IMR-90 (cell line): ENCODE data around the gene SERPINB2. TPM values are rescaled to one million over a fixed set of nuclear protein-coding genes. Genes with fewer than 3 reads are reported as not detected.

Experiments
- ATAC-seq: fragments of 200-7000 bp; cut with Tn5 transposase; 2 replicates; pipeline ENCODE4 v1.9.1; 2020; ENCODE audit warnings: low read depth, mild to moderate bottlenecking, moderate library complexity
- BruUV-seq: library from RNA; stranded (reverse); fragments of 400-500 nt; replicated peaks from 2 replicates; lab custom pipeline; 2021; lab: Mats Ljungman, UMichigan
- CTCF ChIA-PET: fragments of 300-600 bp; formaldehyde crosslinking; extraction: SDS; loops from one replicate; lab custom pipeline; 2021; ENCODE audit warnings: antibody characterized with exemption; lab: Yijun Ruan, JAX
- POLR2A ChIA-PET: fragments of 300-600 bp; sonication (Branson Sonifier 250); formaldehyde crosslinking; loops from one replicate; lab custom pipeline; 2022; ENCODE audit warnings: antibody characterized with exemption; ENCODE audit not compliant: unreplicated experiment; lab: Charles Lee
- DNase-seq: peaks from one replicate; pipeline ENCODE4 v3.0.0; 2013
- H2AFZ ChIP-seq: replicated peaks from 2 replicates; pipeline ENCODE3; 2013; ENCODE audit warnings: low read length, mild to moderate bottlenecking; ENCODE audit not compliant: poor library complexity
- H2AK5ac ChIP-seq: 2 replicates; pipeline ENCODE4 v1.6.1; 2013; ENCODE audit warnings: low read depth, low read length, inconsistent platforms
- H2AK9ac ChIP-seq: replicated peaks from 2 replicates; pipeline ENCODE3; 2013; ENCODE audit warnings: mild to moderate bottlenecking, low read depth, low read length, moderate library complexity; ENCODE audit not compliant: poor library complexity
- H2BK120ac ChIP-seq: 2 replicates; pipeline ENCODE4 v1.6.1; 2013; ENCODE audit warnings: low read depth, low read length, inconsistent platforms
- H2BK15ac ChIP-seq: 3 replicates; pipeline ENCODE4 v1.6.1; 2013; ENCODE audit warnings: low read depth, low read length, inconsistent platforms
- H2BK20ac ChIP-seq: 2 replicates; pipeline ENCODE4 v1.6.1; 2013; ENCODE audit warnings: low read depth, mild to moderate bottlenecking, inconsistent platforms, low read length, moderate library complexity
- H2BK5ac ChIP-seq: 2 replicates; pipeline ENCODE4 v1.6.1; 2013; ENCODE audit warnings: mild to moderate bottlenecking, low read depth, low read length, inconsistent platforms; ENCODE audit not compliant: poor library complexity, severe bottlenecking
- H3K14ac ChIP-seq: replicated peaks from 2 replicates; pipeline ENCODE4 v1.6.1; 2013; ENCODE audit warnings: low read depth, low read length, inconsistent platforms
- H3K18ac ChIP-seq: 2 replicates; pipeline ENCODE4 v1.6.1; 2013; ENCODE audit warnings: low read depth, low read length, control low read depth
- H3K23ac ChIP-seq: 2 replicates; pipeline ENCODE4 v1.6.1; 2013; ENCODE audit warnings: low read depth, low read length, inconsistent platforms
- H3K27ac ChIP-seq: 2 replicates; pipeline ENCODE4 v1.5.1; 2013; ENCODE audit warnings: mild to moderate bottlenecking, control low read depth, low read length; ENCODE audit not compliant: insufficient read depth
- H3K27me3 ChIP-seq: 2 replicates; pipeline ENCODE4 v1.6.1; 2013; ENCODE audit warnings: low read length; ENCODE audit not compliant: control insufficient read depth, insufficient read depth
- H3K36me3 ChIP-seq: 2 replicates; pipeline ENCODE4 v1.6.1; 2013; ENCODE audit warnings: low read length, mixed read lengths; ENCODE audit not compliant: control insufficient read depth, insufficient read depth
- H3K4ac ChIP-seq: 2 replicates; pipeline ENCODE4 v1.6.1; 2013; ENCODE audit warnings: low read depth, low read length, inconsistent platforms
- H3K4me1 ChIP-seq: 2 replicates; pipeline ENCODE4 v1.6.1; 2013; ENCODE audit warnings: low read length, mixed read lengths; ENCODE audit not compliant: control insufficient read depth, insufficient read depth
- H3K4me2 ChIP-seq: 2 replicates; pipeline ENCODE4 v1.6.1; 2013; ENCODE audit warnings: low read depth, mild to moderate bottlenecking, control low read depth, low read length, moderate library complexity
- H3K4me3 ChIP-seq: 2 replicates; pipeline ENCODE4 v1.5.1; 2013; ENCODE audit warnings: low read depth, mild to moderate bottlenecking, control low read depth, low read length, moderate library complexity; ENCODE audit not compliant: insufficient read depth
- H3K56ac ChIP-seq: 2 replicates; pipeline ENCODE4 v1.6.1; 2013; ENCODE audit warnings: low read length, inconsistent platforms; ENCODE audit not compliant: insufficient read depth; ENCODE audit errors: extremely low read depth
- H3K79me1 ChIP-seq, 2 experiments: 2 replicates each; pipeline ENCODE4 v1.6.1; 2013; ENCODE audit warnings: low read length in 2 of 2, inconsistent platforms in 1 of 2, low read depth in 1 of 2
- H3K9ac ChIP-seq: 2 replicates; pipeline ENCODE4 v1.6.1; 2013; ENCODE audit warnings: low read depth, low read length, control low read depth
- H3K9me1 ChIP-seq: 2 replicates; pipeline ENCODE4 v1.6.1; 2013; ENCODE audit warnings: low read length, inconsistent platforms; ENCODE audit not compliant: insufficient read depth
- H3K9me3 ChIP-seq: 2 replicates; pipeline ENCODE4 v1.6.1; 2013; ENCODE audit warnings: low read length; ENCODE audit not compliant: control insufficient read depth, insufficient read depth
- H4K20me1 ChIP-seq: 2 replicates; pipeline ENCODE4 v1.6.1; 2013; ENCODE audit warnings: low read length, inconsistent platforms; ENCODE audit not compliant: insufficient read depth
- H4K5ac ChIP-seq: 2 replicates; pipeline ENCODE4 v1.6.1; 2013; ENCODE audit warnings: mild to moderate bottlenecking, low read depth, low read length, control low read depth
- H4K8ac ChIP-seq, 2 experiments: 2 replicates each; pipeline ENCODE4 v1.6.1; 2013; ENCODE audit warnings: low read depth in 2 of 2, low read length in 2 of 2, control low read depth in 1 of 2, inconsistent platforms in 1 of 2
- H4K91ac ChIP-seq: 2 replicates; pipeline ENCODE4 v1.6.1; 2013; ENCODE audit warnings: low read depth, low read length, inconsistent platforms; ENCODE audit not compliant: insufficient read depth
- MAFK ChIP-seq: IDR thresholded peaks from 2 replicates; pipeline ENCODE4 v1.6.1; 2012; ENCODE audit warnings: low read depth, low read length, improper control_type of control experiment
- MAZ ChIP-seq: IDR thresholded peaks from 2 replicates; pipeline ENCODE4 v1.6.1; 2012; ENCODE audit warnings: low read depth, mild to moderate bottlenecking, low read length, improper control_type of control experiment, moderate library complexity, borderline replicate concordance
- SMC3 ChIP-seq: fragments of 150-350 bp; IDR thresholded peaks from 2 replicates; pipeline ENCODE4 v1.6.1; 2016; ENCODE audit warnings: low read depth, mild to moderate bottlenecking, antibody characterized with exemption, low read length, moderate library complexity
- WGBS, 2 experiments: methylation state at CpG; one replicate each; pipeline versions ENCODE4 v1.1.5 to v1.1.7; 2013; ENCODE audit warnings: missing lambda C conversion rate in 2 of 2; ENCODE audit not compliant: insufficient read length in 1 of 2; ENCODE audit errors: extremely low coverage in 2 of 2; 5-methylcytosine and 5-hydroxymethylcytosine counted together
- dilution Hi-C: fragments of 300-500 bp; cut with HindIII; formaldehyde crosslinking; loops from one replicate; pipeline ENCODE4 v1.14.3; 2018; ENCODE audit warnings: low sequenced_read_pairs; ENCODE audit not compliant: unreplicated experiment
- in situ Hi-C: fragments of 300-500 bp; cut with MboI; formaldehyde crosslinking; loops from 3 replicates; pipeline ENCODE4 v1.14.3; 2019; ENCODE audit warnings: low sequenced_read_pairs, inconsistent platforms, mixed read lengths
- intact Hi-C: fragments of 100-400 bp; cut with micrococcal nuclease; formaldehyde crosslinking; loops from 2 replicates; pipeline ENCODE4 v1.10.0; 2022
- polyA plus RNA-seq, 3 experiments: library from polyadenylated mRNA; depleted of rRNA; stranded (reverse); fragments of >200 nt; gene quantifications; 2 replicates each; pipeline ENCODE4 v1.2.3, GENCODE V29; 2012; ENCODE audit warnings: low replicate concordance in 1 of 3
- total RNA-seq: library from RNA; depleted of rRNA; stranded (reverse); fragments of >200 nt; gene quantifications from 2 replicates; pipeline ENCODE4 v1.2.3, GENCODE V29; 2012

The SERPINB2 gene
- total and polyA plus RNA-seq, 2 of the 4 experiments (the other 2 are of a cell fraction), result 32.1 to 43.0 TPM

GRCh38 chr18:63878925-63879324 is 8.6 kb upstream of the SERPINB2 start:
- H3K27me3 ChIP-seq, result no peaks in the 10 kb centered on the region
- POLR2A ChIA-PET, result interaction anchor here (1.5 kb wide), 1 partner anchor 10 kb away, joined by 11 read pairs; no protein-coding TSS in a partner anchor
- no peak overlapping the region for H3K4me3 ChIP-seq
- peak overlapping the region; percentile 27; the same call in 1 of the 2 replicates for H2BK120ac ChIP-seq
- H2BK20ac ChIP-seq, result peak overlapping the region; percentile 75; the same call in 1 of the 2 replicates
- BruUV-seq, result no TSS peak
- H2AK5ac ChIP-seq, result no peak overlapping the region
- no peak overlapping the region for H3K14ac ChIP-seq
- no peak overlapping the region for H2AK9ac ChIP-seq
- no peak overlapping the region for H3K18ac ChIP-seq
- H2AFZ ChIP-seq, result no peak overlapping the region
- no peak overlapping the region for H2BK5ac ChIP-seq
- no peak overlapping the region for H3K27ac ChIP-seq
- dilution Hi-C loops, result no loop called here
- H4K8ac ChIP-seq, result no peak overlapping the region; a peak in 1 of 4 replicates
- H3K9me1 ChIP-seq, result peaks cover 2% of the 10 kb centered on the region; the same call in 1 of the 2 replicates
- no peak overlapping the region for H3K4me2 ChIP-seq
- no peak overlapping the region for H3K23ac ChIP-seq
- no peak overlapping the region for H4K91ac ChIP-seq
- peak overlapping the region; percentile 21; the same call in 1 of the 3 replicates for H2BK15ac ChIP-seq
- DNase-seq, result no peak
- WGBS, 2 experiments, result 94% methylated on average over 3 of the region's 4 CpGs; no CpG with 5 or more reads in 1 of the 2 experiments
- H3K79me1 ChIP-seq, result no peaks in the 10 kb centered on the region
- CTCF ChIA-PET, result interaction anchor here (0.6 to 1.6 kb wide), 2 partner anchors 52 to 56 kb away, joined by 3 to 4 read pairs; no protein-coding TSS in a partner anchor
- no peaks in the 10 kb centered on the region for H3K9me3 ChIP-seq
- no peak overlapping the region for H3K4ac ChIP-seq
- no peak for ATAC-seq
- intact Hi-C loops, result no loop called here
- H3K56ac ChIP-seq, result no peak overlapping the region
- TF ChIP-seq MAFK, result no peak
- no peak for TF ChIP-seq MAZ
- TF ChIP-seq SMC3, result no peak
- in situ Hi-C loops, result no loop called here
- no peak overlapping the region for H4K5ac ChIP-seq
- H4K20me1 ChIP-seq, result no peaks in the 10 kb centered on the region
- H3K9ac ChIP-seq, result no peak overlapping the region
- no peaks in the 10 kb centered on the region; the same call in 1 of the 2 replicates for H3K4me1 ChIP-seq
- H3K36me3 ChIP-seq, result no peaks in the 10 kb centered on the region
